GM18511 (cell line): ENCODE data around the gene APBA2.
"Not testable (repeated sequence)": the region's sequence is repeated elsewhere in the genome, so short reads cannot be mapped to it uniquely, and the experiment has no call there.

Experiments
- ATAC-seq: cut with Tn5 transposase; IDR thresholded peaks from one replicate; pipeline ENCODE4 v1.9.1; 2021; ENCODE audit warnings: mild to moderate bottlenecking, moderate library complexity; ENCODE audit not compliant: unreplicated experiment

Gene APBA2

DNA sequence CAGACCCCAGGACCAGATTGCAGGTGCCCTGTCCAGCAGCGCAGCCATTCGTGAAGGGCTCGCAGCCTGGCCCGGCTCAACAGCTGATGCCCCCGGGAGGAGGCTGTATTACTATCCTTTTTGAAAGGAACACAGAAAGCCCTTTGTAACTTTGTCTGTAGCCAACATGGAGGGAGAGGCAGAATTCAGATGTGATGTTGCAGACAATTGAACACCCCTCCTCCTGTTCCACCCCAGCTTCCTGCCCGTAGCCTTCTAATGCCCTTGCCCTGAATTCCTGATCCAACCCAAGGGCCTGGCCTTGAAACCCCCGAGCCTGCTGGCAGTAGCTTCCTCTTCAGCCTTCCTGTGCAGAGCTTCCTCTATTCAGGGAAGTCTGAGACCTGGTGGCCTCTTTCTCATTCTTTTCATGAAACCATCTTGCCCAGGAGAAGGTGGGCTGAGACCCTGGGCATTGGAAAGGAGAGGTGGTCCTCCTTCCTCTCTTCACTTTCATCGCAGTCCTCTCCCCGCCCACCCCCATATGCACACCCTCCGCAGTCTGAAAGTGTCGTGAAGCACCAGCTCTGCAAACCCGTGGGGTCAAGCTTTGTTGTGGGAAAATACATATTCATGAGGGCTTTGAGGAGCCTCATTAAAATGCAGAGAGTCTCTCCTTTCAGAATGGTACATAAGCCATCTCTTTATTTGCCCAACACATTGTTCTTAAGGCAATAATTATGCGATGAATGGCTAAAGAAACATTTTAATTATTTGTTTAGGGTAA is 109.2 kb downstream of the APBA2 start:
- ATAC-seq = no peak

DNA sequence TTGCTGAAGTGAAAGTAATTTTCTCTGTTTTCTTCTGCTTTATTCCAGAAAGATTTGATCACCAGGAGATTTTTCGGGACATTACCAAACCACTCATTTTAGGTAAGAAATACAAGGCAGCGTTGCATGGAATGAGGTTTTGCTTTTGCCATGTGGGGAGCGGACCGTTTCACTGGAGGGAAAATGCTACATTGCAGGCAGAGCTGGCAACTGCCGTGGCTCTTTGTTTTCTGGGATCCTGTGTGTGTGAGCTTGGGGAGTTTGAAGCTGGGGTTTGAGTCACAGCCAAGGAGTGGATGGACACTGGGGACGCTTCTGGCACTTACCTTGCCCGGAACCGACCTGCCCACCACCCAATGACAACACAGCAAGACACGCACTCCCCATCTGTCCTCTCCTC is 109.9 kb downstream of the APBA2 start:
- ATAC-seq = no peak

DNA sequence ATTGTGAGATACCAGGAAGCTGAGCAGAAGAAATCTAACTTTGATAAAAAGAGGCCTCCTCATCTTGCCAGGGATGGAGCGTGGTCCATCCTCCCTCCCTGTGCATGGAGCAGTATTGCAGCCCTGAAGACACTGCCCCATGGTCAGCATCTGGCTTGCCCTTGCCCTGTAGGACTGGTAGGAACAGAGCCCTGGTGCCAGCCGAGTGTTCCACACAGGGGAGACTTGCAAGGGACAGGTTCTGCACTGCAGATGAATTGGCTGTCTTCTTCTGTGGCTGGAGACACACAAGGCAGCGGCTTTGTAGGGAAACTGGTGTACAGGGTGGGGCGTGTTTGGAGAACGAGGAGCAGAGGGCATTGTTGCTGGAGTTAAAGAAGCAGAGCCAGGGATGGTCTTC is 110.5 kb downstream of the APBA2 start:
- ATAC-seq = no peak

DNA sequence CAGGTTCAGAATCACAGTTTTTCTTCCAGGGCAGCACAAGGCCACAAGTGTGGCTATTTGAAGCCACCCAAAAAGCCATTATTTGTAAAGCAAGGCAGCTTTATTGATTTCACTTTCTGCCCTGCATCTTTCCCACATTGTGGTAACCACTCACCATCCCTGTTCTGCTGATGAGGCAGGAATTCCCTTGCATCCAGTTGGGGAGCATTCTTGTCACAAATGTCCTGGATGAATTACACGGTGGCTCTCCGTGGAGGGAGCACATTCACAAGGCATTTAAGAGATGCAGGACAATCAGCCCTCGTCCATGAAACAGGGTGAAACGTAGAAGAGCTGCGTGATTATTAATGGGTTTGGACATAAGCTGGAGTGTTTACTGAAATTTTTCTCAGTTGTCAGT is 111.2 kb downstream of the APBA2 start:
- ATAC-seq = no peak

DNA sequence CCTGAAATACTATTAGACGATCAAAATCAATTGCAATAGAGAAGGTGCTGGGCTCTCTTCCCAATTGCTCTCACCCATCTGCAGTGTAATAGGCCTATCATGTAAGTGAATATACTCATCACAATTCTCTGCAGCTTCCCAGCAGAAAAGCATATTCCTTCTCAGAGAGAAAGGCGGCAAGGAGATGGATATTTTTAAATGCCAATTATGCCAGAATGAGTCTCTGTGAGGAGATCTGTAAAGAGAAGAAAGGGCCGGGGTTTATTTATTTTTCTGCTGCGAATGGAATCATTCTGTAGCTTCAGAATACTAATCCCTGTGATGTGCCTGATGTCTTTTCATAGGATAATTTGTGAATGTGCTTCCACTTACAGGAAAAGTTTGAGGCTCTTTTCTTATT is 112.0 kb downstream of the APBA2 start:
- no peak for ATAC-seq

DNA sequence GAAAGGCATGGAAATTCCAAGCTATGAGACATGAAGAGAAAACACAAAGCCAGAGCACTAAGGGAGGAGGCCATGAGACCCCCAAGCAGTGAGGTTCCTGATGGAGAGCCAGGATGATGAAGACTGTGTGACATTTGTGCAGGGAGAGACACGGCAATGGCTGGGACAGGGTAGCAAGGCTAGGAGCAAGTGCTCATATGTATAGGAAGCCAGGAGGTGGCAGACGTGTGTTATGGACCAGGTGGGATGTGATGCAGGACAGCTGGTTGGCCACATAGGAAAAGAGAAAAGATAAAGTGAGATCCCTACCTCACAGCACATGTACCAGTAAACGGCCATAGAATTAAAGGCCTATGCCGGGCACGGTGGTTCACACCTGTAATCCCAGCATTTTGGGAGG is 112.7 kb downstream of the APBA2 start:
- no peak for ATAC-seq

DNA sequence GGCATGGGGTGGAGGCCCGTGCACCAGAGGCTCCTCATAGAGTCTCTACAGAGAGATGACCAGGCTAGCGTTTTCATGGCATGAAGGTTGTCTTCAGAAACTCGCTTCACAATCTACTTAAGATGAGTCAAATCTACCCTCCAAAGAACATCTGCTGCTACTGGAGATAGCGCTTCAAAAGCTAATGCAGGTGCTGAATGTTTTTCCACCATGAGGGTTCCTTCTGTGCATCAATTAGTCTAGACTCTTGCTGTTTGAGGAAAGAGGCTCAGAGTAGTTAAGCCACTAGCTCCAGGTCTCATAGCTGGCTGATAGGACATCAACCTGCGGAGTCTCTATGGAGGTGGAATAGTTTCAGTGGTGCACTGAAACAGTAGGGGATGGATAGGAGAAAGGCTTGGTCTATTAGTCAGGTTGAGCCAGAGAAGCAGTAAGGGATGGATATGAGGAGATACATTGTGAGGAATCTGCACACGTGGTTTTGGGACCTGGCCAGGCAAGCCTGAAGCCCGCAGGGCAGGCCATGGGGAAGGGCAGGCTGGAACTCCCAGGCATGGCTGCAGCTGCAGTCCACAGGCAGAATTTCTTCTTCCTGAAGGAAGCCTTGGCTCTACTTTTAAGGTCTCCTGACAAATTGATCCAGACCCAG is 117.5 kb downstream of the APBA2 start:
- ATAC-seq = no peak

DNA sequence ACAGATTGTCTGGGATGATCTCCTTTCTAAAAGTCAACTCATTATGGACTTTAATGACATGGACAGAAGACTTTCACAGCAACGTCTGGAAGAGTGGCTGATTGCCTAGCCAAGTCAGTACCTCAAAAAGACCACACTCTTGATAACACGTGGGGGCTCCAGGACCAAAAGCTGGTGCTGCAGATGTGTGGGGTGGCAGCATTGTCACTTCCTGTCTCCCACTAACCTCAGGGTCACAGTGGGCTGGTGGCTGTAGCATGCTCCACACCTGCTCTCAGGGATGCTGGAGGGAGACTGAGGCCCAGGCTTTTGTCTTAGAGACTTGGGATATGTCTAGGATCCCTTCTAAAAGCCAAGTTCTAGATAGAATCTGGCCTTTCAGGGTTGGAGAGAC is 118.1 kb downstream of the APBA2 start:
- no peak for ATAC-seq

DNA sequence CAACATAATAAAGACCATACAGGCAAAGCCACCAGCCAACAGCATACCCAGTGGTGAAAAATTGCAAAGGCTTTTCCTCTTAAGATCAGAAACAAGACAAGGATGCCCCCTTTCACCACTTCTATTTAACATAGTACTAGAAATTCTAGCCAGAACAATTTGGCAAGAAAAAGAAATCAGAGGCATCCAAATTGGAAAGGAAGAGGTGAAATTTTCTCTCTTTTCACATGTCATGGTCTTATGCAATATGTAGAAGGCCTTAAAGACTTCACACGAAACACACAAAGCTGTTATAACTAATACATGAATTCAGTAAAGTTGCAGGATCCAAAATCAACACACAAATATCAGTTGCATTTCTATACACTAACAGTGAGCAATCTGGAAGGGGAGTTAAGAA is 120.2 kb downstream of the APBA2 start:
- no peak for ATAC-seq

DNA sequence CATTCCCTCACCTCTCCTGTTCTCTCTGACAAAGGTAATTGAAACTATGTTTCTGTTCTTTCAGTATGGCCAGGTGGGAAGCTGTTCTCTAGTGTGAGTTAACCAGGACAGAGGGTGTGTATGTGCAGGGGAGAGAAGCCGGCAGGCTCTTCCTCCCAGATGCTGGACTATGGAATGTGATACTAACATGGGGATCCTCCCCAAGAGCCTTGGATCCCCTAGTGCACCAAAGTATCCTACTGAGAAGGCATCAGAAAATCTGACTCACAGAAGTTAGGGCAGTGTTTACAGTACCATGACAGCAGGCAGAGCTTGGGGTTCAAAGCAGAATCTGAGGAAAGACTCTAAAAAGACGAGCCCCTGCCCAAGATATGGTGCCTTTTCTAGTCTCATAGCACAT is 123.1 kb downstream of the APBA2 start:
- ATAC-seq = no peak

DNA sequence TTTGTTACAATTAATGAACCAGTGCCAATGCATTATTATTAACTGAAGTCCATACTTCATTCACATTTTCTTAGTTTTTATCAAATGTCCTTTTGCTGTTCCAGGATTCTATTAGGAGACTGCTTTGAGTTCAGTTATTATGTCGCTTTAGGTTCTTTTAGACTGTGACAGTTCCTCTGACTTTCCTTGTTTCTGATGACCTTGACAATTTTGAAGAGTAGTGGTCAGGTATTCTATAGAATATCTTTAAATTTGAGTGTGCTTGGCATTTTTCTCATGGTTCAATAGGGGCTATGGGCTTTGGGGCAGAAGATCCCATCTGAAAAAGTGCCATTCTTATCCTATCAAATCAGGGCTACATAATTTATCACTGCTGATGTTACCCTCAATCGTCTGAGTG is 126.3 kb downstream of the APBA2 start:
- no peak for ATAC-seq

DNA sequence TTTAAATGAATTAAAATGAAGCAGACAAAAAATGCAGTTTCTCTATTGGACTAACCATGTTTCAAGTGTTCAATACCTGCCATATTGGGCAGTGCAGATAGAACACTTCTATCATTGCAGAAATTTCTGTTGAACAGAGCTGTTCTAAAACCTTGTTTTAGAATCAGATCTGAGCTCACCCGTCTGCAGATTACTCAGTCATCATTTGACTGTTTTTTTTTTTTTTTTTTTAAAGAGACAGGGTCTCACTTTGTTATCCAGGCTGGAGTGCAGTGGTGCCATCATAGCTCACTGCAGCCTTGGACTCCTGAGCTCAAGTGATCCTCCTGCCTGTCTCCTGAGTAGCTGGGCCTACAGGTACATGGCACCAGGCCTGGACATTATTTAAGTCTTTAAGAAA is 128.7 kb downstream of the APBA2 start:
- ATAC-seq = no peak

DNA sequence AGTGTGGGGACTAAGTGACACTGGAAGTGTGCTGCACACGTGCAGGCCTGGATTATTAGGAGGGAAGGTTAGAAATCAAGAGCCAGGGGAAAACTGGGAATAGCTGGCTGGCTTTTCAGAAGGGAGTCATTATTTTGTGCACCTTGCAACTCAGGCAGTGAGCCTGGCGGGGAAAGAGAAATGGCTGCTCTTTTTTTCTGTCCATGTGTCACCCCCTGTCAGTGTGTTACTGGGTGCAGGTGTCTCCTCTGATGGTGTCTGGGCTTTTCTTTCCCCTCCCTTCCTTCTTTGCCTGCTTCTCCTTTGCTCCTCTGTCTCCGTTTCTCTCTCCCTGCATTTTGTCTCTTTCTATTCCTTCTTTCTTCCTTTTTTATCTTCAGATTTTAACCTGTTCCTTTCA is 130.7 kb downstream of the APBA2 start:
- no peak for ATAC-seq

DNA sequence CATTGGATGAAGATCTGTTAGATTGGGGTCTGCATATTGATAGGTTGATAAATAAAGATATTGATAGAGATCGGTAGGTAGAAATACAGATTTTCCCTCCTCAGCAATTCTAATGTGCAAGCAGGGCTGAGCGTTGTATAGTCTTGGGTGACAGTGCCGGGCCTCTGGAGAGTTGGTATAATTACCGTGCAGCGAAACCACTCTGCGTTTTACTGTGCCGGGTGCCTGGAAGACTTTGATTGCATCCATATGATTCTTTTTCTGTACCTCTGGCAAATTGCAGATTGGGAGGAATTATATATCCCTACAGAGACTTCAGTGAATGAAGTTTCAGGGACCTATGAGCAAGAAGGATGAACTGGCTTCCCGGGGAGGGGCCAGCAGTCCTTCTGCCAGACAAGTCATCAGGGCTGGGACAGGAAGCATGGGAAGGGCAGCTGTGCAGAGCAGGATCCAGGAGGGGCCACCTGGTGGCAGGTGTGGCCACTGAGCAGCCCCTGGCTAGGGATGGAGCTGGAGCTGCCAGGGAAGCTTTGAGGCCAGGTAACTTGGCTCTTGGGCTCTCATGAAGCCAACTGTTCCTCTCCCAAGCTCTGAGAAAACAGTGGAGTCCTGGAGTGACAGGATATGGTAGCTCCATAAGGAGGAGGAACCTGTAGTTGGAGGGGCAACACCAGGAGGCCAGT is 132.5 kb downstream of the APBA2 start:
- no peak for ATAC-seq

DNA sequence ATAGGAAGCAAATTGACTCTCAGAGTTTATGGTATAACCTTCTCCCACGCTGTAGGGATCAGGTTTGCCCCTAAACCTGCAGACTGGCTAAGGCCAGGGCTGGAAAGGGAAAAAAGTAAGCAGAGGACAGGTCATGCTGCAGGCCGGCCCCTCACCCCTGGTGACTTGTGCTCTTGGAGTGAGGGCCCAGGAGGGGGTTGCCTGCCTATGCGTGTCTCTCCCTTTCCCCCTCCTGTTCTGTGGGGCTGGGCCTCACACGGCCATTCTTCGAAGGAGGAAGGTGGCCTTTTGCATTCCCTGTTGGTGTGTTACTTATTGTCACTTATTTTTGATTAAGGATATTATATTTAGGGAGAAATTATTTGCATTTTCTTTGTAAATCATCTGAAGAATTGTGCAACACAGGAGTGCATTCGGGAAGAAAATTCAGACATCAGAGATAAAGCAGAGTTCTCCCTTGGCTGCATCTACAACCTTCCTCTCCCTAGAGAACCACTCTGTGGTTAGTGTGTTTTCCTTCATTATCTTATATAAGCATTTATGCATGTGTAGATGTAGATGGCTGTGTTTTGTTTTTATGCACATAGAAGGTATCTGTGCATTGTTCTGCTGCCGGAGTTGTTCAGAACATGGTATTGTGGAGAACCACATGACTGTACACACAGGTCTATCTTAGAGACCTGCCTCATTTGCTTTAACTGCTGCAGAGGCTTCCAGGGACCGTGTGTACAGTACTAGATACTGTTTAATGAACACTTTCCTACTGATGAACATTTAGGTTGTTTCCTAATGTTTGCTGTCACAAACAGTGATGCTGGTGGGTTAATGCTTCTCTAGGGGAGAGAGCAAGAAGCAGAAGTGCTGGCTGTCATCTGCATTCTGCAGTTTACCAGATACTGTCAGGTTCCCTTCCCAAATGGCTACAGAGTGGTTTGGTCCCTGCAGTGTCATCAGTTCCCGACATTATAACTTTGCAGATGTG is 133.5 kb downstream of the APBA2 start:
- no peak for ATAC-seq

DNA sequence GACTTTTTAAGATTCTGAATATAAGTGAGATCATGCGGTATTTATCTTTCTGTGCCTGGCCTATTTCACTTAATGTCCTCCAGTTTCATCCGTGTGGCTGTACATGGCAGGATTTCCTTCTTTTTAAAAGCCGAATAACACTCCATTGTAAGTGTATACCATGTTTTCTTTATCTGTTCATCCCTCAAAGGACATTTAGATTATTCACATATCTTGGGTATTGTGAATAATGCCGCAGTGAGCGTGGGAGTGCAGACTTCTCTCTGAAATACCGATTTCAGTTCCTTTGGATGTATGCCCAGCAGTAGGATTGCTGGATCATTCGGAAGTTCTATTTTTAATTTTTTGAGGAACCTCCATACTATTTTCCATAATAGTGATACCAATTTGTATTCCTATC is 136.1 kb downstream of the APBA2 start:
- no peak for ATAC-seq

DNA sequence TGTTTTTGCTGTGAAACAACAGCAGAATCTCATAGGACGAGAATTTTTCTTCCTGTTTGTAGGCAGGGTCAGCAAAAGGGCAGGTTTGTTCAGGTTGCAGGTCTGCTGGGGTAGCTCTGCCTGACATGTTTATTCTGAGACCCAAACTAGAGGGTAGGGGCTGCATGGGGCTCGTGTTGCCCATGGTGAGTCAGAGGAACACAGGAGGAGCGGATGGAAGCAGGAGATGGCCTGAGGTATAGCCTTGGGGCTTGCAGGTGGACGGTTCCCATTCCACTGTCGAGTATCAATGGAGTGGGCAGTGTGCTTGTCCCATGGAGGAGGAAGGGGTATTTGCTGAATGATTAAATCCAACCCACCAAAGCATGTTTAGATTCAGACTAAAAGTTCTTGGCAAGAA is 138.9 kb downstream of the APBA2 start:
- no peak for ATAC-seq

DNA sequence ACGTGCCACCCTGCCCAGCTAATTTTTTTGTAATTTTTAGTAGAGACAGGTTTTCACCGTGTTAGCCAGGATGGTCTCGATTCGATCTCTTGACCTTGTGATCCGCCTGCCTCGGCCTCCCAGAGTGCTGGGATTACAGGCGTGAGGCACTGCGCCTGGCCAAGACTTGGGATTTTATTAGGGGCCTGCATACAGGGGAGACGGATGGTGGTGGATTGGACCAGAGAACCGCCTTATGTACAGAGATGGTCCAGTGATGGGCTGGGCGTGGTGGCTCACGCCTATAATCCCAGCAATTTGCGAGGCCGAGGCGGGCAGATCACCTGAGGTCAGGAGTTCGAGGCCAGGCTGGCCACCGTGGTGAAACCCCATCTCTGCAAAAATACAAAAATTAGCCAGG is 139.6 kb downstream of the APBA2 start:
- not testable (repeated sequence) for ATAC-seq

DNA sequence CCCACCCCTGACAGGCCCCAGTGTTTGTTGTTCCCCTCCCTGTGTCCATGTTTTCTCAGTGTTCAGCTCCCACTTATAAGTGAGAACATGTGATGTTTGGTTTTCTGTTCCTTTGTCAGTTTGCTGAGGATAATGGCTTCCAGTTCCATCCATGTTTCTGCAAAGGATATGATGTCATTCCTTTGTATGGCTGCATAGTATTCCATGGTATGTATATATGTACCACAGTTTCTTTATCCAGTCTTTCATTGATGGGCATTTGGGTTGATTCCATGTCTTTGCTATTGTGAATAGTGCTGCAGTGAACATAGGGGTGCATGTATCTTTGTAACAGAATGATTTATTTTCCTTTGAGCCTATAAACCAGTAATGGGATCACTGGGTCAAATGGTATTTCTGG is 142.4 kb downstream of the APBA2 start:
- ATAC-seq = not testable (repeated sequence)

DNA sequence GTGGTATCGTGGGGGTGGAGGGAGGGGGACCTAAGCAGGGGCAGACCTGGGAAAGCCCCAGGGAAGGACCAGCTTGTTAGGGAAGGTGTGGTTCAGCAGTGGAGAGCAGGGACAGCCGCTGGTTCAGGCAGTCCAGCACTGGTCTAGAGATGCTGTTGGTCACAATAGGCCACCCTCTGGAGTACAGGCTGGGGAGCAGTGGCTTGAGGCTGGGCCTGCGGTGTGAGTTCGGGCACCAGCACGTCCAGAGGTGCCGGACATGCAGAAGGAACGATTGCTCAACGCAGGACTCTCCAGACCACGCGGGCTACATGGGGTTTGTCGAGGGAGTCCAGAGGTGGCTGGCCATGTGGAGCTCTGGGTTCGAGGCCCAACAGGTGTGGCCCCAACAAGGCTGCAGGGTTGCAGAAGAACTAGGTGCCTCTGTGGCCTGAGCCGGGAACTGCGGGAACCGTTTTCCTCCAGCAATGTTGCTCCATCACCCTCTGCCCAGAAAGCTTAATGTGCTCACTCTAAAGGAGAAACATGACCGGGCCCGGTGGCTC is 143.9 kb downstream of the APBA2 start:
- no peak for ATAC-seq
